Measurements from ENCODE around the gene CALHM6. TPM values are rescaled to one million over a fixed set of nuclear protein-coding genes. Genes with fewer than 3 reads are reported as not detected.
"Not testable (repeated sequence)": the region's sequence is repeated elsewhere in the genome, so short reads cannot be mapped to it uniquely, and the experiment has no call there.

The CALHM6 gene
- polyA plus RNA-seq, 4 donors, result 3.4 to 5.7 (median 3.8) TPM

DNA sequence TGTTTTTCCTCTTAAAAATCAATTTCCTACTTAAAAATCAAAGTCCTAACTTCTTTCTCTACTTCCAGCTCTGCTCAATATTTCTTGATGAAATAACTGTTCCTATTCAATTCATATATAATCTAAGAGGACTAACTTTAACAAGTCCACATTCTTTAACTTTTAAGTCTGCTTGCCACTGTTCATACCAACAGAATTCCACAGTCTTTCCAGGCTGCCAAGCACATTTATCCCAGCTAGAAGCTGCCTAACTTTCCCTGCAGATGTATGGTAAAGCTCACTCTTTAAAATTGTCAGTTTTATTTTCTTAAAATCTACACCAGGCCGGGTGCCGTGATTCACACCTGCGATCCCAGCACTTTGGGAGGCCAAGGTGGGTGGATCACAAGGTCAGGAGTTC is 11.5 kb downstream of the CALHM6 start:
- no peak for DNase-seq (ENCODE audit: low read depth in 4 of 4, low spot score in 2 of 4)

DNA sequence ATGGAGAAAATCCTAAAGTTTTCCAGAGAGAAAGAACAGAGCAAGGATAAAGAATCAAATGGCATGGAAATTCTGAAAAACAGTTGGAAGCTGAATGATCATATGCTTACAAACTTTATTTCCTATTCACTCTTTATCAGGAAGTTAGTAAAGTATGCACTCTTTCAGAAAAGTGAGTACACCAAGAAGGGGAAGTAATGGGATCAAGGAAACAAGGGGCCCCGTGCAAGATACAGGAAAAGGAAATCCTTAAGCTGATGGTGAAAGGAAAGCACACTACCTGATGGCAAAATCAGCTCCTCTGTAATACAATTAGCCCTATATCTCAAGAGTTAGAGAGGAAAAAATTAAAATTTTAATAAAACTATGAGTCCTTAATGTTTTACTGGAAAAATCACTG is 14.0 kb downstream of the CALHM6 start:
- DNase-seq (ENCODE audit: low read depth in 4 of 4, low spot score in 2 of 4), result no peak

DNA sequence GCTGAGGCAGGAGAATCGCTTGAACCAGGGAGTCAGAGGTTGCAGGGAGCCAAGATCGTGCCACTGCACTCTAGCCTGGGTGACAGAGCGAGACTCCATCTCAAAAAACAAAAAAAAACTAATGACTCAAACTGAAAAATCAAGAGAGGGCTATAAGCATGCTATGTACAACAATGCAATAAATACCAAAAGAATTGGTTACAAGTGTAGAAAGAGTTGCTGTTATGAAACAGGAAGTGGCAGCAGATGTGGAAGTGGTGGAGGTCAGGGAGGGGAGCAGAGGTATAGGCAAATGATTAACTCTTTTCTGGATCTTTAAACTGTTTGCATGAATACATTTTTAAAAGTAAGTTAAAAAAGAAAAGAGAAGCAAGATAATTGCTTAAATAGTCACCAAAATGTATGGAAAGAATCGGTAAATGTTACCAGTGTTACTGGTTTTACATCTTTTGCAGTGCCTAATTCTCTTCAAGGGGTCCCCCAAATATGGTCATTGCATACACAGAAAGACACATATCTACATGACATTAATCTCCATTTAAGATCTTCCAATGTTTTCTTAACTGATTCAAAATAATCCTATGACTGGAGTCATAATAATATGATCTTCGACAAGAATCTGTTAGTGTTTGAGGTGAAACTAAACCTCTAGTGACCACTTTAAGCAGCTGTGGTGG is 15.0 kb downstream of the CALHM6 start:
- DNase-seq (ENCODE audit: low read depth in 4 of 4, low spot score in 2 of 4), result no peak

DNA sequence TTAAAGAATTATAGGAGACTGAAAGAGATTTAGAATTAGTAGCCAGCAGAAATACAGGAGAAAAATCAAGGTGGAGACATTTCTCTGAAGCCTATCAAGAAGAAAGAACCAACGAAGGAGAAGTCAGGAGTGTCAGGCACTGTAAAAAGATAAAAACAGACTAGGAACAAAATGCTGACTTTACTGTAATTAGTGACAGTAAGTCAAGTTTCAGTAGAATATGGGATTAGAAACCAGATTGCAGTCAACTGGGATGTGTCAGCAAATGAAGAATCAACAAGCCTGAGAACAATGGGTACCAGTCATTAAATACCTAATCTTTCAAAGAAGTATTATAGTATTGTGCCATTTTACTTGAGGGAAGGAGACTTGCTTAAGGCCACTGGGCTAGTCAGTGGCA is 21.6 kb downstream of the CALHM6 start:
- DNase-seq (ENCODE audit: low read depth in 4 of 4, low spot score in 2 of 4), result no peak

DNA sequence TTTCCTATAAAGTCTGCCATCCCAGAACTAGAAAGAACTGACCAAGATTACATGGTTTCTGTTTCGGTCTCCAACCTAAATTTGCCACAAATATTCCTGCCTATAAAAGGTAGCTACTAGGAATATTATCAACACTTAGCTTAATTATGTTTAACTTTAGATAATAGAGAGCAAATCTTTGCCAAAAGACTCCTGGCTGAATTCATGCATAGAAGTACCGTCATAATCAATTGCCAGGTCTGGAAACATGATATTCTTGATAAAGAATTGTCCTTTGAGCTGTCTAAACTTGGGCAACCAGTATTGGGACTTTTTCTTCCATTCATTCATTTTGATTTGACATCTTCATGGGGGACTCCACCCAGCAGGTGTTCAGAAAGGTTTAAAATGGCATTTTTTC is 22.4 kb downstream of the CALHM6 start:
- DNase-seq (ENCODE audit: low read depth in 4 of 4, low spot score in 2 of 4), result no peak

DNA sequence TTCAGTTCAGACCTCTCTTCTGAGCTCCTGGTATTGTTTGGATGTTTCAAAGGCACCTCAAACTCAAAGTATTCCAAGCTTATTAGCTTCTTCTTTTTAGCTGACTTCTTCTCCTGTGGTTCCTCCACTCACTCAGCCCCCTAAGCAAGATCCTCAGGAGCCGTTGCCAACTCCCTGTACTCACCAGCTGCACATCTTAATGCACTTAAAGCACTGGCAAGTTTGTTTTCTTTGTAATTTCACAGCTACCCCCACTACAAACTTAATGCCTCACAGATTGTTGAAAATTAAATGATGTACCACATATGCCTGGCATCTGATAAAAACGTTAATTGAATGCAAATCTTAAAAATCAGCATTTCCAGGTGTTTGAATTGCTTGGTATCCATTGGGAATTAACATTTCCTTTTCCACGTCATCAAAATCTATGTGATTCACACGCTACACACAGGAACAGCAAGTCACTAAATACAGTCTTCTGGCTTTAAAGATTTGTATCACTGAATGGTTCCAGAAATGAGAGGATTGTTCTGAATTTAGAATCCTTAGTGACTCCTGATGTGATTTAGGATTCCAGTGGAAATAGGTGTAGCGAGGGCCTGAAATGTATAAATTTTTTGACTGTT is 24.5 kb downstream of the CALHM6 start:
- no peak for DNase-seq (ENCODE audit: low read depth in 4 of 4, low spot score in 2 of 4)

DNA sequence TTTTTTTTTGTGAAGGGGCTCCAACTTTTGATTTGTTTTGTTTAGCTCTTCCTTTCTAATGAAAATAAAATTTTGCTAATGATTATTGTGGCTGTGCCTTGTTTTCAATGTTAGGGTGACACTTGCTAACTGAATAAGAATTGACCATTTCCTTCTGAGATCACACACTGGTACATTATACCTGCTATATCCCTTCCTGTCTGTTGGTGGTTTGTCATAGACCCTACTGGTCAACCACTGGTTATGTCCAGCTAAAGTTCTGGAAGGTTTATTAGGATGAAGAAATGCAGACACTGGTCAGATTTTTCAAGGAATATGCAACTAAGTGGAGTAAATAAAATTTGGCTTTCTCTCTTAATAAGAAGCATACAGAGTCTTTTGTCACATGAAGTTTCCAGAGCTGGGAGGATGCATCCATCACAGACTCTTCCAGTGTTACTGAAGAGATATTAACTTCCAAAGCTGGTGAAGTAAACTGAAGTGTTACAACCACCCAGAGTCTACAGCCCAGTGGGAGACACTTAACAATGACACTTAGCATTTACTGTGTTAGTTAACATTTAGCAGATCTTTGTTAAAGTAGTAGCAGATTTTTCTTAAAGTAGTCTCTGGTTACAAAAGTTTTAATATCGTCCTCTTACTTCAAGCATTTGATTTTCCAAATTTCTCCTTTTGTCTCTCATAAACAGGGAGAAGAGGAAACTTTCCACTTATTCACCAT is 30.6 kb downstream of the CALHM6 start:
- no peak for DNase-seq (ENCODE audit: low read depth in 4 of 4, low spot score in 2 of 4)

DNA sequence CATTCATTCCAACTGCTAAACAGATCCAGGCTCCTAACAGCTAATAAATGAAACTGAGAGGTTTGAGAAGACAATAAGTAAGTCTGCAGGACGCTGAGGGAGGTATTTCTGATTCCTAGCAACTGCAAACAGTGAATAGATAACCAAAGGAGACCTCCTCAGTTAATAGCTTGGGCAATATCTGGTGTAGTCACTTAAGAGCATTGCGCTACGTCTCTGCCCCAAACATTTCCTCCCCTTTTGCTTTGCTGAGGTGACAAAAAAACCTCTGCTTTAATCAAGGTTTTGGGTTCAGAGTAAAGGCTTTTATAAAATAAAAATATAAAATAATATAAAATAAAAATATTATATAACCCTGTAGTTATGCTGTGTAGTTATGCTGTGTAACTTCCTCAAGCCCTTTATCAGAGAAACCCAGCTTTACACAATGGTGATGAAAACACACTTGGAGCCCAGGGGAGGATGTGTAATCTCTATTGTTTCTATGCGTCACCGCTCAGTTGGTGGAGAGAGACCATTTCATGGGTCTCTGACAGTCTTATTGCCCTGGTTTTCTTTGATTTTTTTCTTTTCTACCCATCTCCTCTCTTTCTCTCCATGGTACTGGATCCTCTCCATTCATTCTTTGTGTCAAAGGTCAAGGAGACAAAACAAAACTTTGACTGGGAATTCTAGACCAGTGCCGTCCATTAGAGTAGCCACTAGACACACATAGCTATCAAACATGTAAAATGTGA is 31.3 kb downstream of the CALHM6 start:
- DNase-seq (ENCODE audit: low read depth in 4 of 4, low spot score in 2 of 4), result no peak

DNA sequence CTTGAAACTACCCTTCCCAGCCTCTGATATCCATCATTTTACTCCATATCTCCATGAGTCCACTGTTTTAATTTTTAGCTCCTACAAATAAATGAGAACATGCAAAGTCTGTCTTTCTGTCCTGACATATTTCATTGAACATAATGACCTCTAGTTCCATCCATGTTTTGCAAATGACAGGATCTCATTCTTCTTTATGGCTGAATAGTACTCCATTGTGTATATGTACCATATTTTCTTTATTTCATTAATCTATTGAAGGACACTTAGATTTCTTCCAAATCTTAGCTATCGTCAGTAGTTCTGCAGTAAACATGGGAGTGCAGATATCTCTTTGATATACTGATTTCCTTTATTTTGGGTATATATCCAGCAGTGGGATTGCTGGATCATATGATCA is 34.0 kb downstream of the CALHM6 start:
- not testable (repeated sequence) for DNase-seq (ENCODE audit: low read depth in 4 of 4, low spot score in 2 of 4)

DNA sequence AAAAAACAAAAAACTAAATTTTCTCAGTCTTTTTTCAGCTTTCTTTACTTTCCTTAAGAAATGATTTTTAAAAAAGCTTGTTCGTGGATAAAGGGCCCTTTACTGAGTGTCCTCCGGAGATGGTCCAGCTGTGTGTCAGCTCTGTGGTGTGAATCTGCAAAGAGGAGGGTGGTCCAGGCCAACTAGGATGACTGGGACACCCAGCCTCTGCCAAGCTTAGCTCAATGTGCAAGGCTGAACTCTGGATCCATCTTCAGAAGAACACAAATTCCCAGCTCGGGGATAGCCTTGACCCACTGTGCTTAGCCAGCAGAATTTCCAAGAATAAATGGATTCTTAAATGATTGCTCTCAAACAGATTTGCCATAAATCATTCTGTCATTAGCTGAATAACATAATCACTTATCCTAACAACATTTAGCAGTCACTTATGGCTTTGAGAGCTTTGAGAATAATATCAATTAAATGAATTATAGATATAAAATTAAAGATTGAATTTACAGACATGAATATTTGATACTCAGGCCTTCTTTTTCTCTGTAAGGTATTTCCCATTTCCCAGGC is 36.0 kb downstream of the CALHM6 start:
- DNase-seq (ENCODE audit: low read depth in 4 of 4, low spot score in 2 of 4), result no peak

DNA sequence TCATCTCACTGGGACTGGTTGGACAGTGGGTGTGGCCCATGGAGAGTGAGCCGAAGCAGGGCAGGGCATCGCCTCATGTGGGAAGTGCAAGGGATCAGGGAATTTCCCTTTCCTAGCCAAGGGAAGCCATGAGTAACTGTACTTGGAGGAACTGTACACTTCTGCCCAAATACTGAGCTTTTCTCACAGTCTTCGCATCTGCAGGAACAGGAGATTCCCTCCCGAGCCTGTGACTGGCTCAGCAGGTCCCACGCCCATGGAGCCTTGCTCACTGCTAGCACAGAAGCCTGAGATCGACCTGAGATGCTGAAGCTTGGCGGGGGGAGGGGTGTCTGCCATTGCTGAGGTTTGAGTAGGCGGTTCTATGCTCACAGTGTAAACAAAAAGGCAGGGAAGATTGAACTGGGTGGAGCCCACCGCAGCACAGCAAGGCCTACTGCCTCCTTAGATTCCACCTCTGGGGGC is 39.8 kb downstream of the CALHM6 start:
- DNase-seq (ENCODE audit: low read depth in 4 of 4, low spot score in 2 of 4), result no peak

DNA sequence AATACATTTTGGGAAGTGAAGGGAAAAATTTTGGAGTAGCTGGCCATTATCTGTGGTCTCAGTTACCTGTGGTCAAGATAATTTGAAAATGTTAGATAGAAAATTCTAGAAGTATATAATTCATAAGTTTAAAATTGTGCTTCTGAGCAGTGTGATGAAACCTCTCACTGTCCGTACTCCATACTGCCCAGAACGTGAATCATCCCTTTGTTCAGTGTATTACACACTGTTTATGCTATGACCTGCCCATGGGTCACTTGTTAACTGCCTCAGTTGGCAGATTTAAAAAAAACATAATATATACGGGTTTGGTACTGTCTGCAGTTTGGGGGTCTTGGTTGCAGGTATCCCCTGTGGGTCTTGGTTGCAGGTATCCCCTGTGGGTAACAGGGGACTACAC is 46.1 kb downstream of the CALHM6 start:
- no peak for DNase-seq (ENCODE audit: low read depth in 4 of 4, low spot score in 2 of 4)

DNA sequence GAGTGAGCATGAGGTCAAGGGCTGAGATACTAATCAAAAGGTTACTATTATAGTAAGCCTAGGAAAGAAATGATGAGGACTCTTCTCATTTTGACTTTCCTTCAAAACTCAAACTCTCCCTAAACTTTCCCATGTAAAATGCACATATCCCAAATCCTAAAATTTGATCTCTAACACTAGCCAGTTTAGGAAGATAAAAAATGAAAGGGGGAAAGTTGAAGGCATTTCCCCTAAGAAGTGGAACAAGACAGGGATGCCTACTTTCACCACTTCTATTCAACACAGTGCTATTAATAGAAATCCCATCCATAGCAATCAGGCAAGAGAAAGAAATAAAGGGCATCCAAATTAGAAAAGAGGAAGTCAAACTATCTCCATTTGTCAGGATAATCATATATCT is 47.4 kb downstream of the CALHM6 start:
- DNase-seq (ENCODE audit: low read depth in 4 of 4, low spot score in 2 of 4), result no peak

DNA sequence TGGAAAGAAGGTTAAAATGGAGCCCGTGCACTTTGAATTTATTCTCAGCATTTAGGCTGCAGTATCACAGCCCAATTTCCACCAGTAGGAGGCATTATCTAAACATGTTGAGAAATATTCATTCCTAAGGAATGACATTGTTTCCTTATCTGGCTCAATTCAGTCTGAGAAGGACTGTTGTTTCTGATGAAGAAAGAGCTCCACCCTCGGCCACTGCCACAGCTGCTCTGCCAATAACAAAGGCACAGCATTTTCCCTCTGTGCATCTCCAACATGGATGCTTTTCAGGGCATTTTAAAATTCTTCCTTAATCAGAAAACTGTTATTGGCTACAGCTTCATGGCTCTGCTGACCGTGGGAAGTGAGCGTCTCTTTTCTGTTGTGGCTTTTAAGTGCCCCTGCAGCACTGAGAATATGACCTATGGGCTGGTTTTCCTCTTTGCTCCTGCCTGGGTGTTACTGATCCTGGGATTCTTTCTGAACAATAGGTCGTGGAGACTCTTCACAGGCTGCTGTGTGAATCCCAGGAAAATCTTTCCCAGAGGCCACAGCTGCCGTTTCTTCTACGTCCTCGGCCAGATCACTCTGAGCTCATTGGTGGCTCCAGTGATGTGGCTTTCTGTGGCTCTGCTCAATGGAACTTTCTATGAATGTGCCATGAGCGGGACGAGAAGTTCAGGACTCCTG is 50.4 kb downstream of the CALHM6 start, which contains the start of gene CALHM5:
TSS of gene CALHM5 (plus strand) at position 216 of the 687 bp plus-strand sequence. CDS start at position 274, 58 bp downstream.
- DNase-seq (ENCODE audit: low read depth in 4 of 4, low spot score in 2 of 4), result no peak

DNA sequence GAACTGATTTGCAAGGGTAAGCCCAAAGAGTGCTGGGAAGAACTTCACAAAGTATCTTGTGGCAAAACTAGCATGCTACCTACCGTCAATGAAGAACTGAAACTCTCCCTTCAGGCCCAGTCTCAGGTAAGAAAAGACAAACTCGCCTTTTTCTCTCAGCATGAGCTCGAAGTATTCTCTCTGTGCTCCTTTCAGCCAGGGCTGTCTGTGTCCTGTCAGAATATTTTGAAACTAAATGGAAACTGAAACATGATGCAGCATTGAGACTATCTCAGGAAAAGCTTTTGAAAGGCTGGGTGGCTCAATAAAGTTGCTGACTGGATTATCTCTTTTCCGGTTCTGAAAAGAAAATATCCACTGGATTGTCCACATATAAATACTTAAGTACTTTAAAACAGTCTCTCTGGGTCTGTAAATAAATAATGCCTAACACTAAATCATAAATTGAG is 51.0 kb downstream of the CALHM6 start:
- DNase-seq (ENCODE audit: low read depth in 4 of 4, low spot score in 2 of 4), result no peak

DNA sequence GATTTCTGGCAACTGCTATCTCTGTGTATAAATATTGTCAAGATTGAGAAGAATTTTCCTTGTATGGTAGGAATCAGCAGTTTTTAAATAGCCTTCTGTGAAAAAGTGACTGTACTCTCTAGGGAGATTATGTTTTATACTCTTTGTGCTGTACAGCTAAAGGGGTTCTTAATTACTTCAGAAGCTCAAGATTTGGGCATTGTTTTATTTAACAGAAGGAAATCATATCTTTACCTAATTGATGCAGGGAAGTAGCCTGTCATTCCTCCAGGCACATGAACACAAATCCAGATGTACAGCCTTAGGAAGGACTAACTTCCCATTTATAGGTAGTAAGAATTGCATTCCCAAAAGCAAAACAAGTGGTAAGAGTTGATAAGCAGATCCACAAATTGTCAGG is 51.6 kb downstream of the CALHM6 start:
- no peak for DNase-seq (ENCODE audit: low read depth in 4 of 4, low spot score in 2 of 4)
